SKM-1 treated with dmso at 0.1 percent for 144 hours (cell line): Measurements from ENCODE around the gene AZGP1.
A peak's percentile ranks its signal among the peaks of the same experiment; 100 is the strongest.
"Not testable (repeated sequence)": the region's sequence is repeated elsewhere in the genome, so short reads cannot be mapped to it uniquely, and the experiment has no call there.

Source experiments
- DNase-seq: peaks from one replicate; lab custom pipeline; 2025; ENCODE audit not compliant: unreplicated experiment; lab: John Stamatoyannopoulos, UW

AZGP1 gene

DNA sequence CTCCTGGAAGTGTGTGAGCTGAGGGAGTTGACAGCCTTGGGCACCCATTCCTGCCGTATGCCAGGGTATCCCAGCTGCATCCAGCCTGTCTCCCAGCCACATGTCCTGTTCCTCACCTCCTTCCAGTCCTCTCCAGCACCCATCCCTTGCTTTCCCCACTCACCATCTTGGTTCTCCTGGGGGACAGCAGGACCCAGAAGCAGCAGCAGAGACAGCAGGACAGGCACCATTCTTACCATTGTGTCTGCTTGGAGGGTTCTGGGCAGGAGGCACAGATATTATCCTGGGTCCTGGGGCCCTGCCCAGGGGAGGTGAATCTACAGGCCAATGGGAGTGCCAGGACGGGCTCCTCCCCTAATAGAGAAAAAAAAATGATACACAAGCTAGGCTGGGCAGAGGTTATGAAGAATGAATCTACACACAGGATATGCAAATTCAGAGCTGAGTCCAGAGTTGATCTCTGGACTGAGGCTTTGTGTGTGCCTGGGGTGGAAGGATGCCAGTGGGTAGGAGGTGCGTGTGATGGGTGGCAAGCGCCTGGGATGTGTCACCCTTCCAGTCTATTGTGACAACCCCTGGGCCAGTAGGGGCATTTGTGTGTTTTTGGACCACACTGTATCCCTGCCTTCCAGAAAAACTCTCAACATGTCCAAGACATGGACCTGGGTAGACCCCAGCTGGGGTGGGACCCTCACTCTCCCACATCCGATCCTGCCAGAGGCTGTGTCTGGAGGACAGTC, at the start of gene AZGP1:
AZGP1 (minus strand) TSS at position 250 of the 740 bp plus-strand sequence; CDS start at position 239, 11 bp downstream.
- DNase-seq = no peak

DNA sequence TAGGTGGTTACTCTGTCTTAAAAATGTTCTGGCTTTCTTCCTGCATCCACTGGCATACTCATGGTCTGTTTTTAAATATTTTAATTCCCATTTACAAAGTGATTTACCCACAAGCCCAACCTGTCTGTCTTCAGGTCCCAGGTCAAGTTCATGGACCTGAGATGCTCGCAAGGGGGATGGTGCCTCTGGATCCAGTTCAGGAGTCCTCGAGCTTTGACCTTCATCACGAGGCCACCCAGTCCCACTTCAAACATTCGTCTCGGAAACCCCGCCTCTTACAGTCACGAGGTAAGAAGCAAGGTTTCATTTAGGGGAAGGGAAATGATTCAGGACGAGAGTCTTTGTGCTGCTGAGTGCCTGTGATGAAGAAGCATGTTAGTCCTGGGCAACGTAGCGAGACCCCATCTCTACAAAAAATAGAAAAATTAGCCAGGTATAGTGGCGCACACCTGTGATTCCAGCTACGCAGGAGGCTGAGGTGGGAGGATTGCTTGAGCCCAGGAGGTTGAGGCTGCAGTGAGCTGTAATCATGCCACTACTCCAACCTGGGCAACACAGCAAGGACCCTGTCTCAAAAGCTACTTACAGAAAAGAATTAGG, 48.3 kb upstream of the AZGP1 start:
- no peak for DNase-seq

DNA sequence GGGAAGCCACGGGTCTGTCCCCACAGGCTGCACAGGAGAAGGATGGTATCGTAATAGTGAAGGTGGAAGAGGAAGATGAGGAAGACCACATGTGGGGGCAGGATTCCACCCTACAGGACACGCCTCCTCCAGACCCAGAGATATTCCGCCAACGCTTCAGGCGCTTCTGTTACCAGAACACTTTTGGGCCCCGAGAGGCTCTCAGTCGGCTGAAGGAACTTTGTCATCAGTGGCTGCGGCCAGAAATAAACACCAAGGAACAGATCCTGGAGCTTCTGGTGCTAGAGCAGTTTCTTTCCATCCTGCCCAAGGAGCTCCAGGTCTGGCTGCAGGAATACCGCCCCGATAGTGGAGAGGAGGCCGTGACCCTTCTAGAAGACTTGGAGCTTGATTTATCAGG, 47.7 kb upstream of the AZGP1 start:
- no peak for DNase-seq

DNA sequence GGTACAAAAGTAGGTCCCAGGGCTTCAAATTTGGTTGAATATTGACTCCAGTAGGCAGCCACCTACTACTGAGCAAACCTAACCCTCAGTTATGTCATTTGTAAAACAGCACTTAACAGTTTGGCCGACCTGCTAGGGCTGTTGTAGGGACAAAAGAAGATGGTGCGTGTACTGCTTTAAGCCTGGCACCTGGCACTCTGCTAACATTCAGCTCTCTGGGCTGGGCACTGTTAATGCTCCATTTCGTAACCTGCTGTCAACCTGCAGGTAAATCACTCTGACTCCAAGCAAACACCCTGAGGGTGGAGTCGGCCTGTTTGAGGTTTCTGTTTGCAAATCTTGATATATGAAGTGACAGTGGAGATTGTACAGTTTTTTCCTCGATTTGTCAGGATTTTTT, 46.8 kb upstream of the AZGP1 start:
- no peak for DNase-seq

DNA sequence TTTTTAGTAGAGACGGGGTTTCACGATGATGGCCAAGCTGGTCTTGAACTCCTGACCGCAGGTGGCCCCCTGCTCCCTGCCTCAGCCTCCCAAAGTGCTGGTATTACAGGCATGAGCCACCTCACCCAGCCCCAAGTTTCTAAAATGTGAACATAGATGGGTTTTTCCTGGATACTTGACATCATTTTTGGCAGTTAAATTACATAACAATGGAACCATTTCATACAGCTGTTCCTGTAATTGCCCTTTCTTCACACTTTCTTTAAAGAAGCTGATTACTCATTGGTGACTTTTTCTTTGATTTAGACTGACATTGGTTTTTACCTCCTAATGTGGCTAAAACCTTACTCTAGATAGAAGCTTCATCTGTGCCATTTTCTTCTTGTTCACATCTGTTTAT, 45.5 kb upstream of the AZGP1 start:
- DNase-seq = no peak

DNA sequence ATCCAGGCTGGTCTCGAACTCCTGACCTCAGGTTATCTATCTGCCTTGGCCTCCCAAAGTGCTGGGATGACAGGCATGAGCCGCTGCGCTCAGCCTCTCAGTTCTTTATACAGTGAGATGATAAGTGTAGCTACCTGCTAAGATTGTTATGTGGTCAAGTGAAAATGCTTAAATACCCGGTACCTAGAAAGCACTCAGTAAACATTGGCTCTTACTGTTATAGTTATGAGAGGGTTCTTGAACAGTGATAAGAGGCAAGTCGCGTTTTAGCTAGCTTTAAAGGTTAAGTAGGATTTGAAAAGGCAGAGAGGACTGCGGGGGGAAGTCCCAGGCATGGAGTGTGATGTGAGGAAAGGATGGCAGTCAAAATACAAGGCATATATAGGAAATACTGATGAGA, 44.1 kb upstream of the AZGP1 start:
- no peak for DNase-seq

DNA sequence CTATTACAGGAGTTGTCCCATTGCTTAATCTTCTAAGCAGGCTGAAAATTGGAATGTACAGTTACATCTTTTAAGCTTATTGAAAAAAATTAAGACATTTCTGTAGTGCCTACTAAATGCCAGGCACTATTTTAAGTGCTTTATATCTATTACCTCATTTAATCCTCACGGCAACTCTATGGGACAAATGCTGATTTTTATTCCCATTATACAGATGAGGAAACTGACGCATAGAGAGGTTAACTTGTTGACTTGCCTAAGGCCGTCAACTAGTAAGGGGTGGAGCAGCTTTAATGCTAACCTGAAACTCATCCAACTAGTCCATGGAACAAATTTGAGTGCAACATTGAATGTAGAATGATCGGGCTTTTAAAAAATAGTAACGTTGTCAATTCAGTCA, 42.0 kb upstream of the AZGP1 start:
- DNase-seq = no peak

DNA sequence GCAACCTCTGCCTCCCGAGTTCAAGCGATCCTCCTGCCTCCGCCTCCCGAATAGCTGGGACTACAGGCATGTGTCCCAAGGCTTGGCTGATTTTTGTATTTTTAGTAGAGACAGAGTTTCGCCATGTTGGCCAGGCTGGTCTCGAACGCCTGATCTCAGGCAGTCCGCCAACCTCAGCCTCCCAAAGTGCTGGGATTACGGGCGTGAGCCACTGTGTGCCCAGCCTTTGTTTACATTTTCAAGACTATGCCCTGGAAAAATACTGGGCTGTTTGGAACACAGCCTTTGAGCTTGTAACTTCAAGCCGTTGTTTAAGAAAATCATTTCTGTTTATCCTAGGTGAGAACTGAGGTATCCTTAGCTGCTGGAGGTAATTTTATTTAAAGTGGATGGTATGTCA, 41.5 kb upstream of the AZGP1 start:
- no peak for DNase-seq

DNA sequence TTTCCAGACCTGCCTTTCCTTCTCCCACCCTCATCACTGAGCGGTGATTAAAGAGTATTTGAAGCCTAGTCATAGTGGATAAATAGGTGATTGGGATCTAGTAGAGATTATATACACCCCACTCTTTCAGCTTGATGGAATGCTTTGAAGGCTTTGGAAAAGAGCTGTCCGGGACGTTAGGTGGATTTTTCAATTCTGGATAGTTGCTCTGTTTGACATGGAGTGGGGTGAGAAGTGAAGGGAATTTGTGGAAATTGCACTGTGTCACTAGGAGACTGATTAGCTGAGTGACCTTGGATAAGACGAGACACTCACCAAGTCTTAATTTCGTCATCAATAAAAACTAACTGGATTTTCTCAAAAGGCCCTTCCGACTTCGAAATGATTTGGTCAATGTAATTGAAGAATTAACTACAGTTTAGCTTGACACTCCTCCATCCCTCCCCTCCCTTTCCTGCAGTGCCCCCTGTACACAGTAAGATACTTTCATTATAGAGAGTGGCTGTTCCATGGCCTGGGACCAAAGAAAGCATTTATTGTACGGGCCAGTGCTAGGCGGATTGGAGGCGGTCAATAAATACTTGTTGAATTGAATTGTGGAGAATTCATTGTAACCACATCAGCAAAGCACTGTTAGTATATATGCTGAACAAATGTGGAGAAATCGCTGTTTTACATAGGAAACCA, 40.5 kb upstream of the AZGP1 start:
- no peak for DNase-seq

DNA sequence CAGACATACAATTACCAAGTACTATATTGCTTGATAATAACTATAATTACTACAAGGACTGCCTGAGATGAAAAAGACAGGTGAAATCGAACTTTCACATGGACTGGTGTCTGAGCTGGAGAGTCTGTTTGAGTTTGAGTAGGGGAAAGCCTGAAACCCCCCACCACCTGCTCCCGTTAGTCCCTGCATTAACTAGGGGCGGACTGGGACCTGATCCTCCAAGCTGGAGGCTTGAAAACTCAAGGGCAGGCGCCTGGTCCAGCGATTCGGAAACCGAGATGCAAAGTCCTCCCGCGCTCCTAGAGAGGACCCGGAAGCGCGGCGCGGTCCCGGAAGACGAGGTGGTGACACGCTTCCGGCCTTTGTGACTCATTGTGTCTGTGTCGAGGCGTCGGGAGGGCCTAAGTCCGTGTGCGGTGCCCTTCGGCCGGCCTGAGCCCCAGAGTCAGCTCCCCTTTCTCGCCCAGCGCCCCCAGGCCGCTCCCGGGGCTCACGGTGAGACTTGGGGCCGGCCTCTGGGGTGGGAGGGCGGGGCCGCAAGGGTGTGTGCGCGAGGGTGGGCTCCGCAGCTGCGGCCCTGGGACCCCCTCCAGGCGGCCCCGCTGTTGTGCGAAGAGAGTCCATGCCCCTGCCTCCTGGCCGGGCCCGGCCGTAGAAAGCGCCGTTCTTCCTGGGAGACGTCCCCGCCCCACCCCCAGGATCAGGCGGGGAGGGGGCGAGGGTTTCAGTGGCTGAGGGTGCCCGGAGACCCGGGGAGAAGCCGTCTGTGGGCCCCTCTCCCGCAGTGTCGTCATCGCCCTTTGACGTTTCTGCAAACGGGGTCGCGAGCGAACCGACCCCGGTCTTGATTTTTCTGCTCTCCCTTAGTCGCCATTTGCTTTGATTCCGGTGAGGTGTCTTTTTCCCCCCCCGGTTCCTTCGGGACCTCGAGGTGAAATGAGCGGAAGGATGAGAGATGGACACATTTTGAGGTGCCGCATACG, 39.7 kb upstream of the AZGP1 start, which contains the start of gene ZKSCAN1:
ZKSCAN1 (plus strand) TSS at position 365 of the 983 bp plus-strand sequence. CDS start 7,911 bp downstream, outside the sequence.
- DNase-seq = peak; percentile 92

DNA sequence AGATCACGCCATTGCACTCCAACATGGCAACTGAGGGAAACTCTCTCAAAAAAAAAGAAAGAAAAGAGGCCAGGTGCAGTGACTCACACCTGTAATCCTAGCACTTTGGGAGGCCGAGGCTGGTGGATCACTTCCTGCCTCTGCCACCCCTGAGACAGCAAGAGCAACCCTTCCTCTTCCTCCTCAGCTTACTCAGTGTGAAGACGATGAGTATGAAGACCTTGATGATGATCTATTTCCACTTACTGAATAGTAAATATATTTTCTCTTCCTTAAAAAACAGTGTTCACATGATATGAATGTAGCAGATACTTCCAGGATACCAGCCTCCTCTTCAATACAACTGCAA, 37.5 kb upstream of the AZGP1 start:
- no peak for DNase-seq

DNA sequence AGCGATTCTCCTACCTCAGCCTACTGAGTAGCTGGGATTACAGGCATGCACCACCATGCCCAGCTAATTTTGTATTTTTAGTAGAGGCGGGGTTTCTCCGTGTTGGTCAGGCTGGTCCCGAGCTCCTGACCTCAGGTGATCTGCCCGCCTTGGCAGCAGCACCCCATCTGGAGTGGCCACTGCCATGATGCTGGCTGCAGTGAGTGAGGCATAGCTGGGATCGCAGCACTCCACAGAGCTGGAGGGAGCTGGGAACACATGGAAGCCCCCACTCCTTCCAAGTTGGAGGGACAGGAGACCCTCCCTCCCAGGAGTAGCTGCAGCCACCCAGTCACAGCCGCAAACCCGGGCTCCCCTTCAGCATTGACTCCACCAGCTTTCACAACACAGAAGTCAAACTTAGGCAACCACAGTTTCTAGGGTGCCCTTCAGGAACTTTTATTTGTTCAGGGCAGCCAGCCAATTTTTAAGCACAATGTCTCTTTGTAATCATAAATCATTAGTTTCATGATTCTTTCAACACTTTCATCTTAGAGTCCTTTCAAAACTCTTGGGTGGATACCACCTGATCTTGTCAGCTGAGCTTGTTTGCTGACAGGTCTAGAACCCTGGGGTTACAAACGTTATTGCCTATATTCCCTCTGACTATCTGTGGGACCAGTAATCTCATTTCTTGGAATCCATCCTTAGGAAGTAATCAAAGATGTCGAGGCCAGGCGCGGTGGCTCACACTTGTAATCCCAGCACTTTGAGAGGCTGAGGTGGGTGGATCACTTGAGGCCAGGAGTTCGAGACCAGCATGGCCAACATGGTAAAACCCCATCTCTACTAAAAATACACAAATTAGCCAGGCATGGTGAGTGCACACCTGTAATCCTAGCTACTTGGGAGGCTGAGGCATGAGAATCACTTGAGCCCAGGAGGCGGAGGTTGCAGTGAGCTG, 36.8 kb upstream of the AZGP1 start:
- not testable (repeated sequence) for DNase-seq

DNA sequence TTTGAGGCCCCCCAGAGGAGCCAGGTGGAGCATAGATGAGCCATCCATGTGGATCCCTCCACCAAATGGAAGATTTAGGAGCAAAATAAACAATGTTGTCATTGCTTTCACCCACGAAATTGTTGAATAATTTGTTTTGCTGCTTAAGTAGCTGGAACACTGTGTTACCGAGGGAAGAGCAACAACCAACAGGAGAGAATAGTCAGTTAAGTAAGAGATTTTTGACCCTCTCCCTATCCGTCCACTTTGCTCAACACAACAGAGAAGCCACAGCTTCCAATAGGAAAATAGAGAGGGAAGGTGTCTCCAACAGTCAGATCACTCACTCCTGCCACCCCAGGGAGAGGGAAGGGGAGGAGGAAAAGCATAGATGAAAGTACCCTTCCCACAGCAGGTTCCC, 35.7 kb upstream of the AZGP1 start:
- DNase-seq = no peak

DNA sequence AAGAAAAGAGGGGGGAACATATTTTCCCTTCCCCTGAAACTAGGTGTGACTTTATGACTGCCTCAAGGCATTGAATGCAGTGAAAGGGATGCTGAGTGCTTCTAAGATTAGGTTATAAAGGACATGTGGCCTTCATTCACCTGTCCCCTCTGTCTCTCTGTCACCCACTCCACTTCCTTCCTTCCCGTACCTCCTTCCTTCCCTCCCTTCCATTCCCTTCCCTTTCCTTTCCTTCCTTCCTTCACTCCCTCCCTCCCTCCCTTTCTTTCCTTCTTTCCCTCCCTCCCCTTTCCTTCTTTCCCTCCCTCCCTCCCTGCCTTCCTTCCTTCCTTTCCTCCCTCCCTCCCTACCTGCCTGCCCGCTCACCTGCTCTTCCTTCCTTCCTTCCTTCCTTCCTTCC, 35.1 kb upstream of the AZGP1 start:
- DNase-seq = no peak

DNA sequence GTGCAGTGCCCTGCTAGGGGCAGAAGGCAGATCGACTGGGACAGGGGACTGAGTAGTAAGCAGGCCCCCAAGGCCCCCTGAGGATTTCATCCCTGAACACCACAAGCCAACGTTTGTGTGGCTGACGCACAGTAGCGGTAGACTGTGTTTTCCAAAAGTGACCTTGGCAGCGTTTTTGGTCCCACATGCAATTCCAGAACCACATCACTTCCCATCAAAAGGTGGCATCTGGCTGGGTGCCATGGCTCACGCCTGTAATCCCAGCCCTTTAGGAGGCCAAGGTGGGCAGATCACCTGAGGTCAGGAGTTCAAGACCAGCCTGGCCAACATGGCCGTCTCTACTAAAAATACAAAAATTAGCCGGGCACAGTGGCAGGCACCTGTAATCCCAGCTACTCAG, 34.1 kb upstream of the AZGP1 start:
- DNase-seq = not testable (repeated sequence)

DNA sequence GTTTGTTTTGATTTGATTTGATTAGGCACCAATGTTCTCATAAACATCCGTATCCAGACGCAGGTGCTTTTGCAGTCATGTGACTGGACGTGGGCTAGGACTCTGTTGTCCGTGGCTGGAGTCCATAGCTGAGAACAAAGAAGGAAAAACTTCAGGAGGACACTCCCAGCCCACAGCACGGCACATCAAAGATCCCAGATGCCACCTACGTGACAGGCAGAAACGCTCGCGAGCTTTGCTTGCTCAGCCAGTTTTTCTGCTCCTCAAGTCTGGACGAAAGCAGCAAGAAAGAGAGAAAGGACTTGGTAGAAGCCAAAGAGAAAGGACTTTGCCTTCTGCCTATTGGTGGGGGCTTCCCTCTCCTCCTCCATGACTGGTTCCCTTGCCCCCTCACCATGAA, 32.7 kb upstream of the AZGP1 start:
- no peak for DNase-seq

DNA sequence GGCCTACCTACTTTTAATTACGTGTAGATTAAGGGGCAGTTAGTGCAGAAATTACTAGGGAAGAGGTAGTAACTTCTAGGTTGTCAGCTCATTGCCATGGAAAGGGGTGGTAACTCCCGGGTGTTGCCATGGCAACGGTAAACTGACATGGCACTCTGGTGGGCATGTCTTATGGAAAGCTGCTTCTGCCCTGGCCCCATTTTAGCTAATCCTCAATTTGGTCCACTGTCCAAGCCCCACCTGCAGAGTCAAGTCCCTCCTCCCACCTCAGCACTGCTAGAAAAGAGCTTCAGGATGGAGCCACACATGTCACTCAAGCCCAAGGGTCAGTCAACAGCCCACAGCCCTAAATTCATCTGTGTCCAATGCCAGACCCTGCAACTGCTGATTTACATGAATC, 32.1 kb upstream of the AZGP1 start:
- no peak for DNase-seq

DNA sequence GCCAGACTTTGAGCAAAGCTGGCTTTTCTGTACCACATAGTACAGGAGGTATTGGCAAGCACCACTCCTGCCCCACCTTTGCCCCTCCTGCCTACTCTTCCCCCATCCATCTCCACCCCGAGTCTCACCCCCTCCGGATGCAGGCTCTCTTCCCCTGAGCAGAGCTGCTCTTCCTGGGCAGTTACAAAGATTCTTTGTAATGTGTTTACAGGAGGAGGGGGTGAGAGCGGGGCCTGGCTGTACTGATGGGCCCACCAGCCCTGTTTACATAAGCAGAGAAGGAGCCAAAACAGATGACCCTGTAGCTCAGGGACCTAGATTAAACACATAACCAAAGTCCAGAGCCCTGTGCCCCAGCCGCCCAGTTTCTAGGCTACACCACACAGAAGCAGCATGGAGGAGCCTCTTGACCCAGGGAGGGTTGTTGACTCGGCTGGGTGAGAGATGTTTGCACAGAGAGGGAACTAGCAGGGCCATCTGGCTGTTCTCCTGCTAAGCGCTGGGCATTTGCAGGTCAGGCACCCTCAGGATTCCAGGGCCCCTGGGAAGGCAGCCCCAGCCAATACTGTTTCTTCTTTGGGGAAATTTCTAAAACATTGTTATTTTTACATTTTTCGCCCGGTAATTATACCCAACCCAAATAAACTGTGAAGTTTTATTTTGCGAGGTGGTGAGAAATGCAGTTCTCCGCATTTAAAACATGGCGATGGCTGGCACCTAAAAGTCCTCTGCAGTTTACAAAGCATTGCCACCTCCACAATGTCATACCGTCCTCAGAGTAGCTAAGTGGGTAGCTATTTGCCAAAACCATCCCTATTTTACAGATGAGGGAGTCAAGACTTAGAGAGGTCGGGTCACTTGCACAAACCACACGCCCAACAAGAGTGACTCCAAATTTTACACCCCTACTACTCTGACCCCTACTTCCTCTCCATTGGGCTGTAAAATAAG, 28.2 kb upstream of the AZGP1 start:
- no peak for DNase-seq

DNA sequence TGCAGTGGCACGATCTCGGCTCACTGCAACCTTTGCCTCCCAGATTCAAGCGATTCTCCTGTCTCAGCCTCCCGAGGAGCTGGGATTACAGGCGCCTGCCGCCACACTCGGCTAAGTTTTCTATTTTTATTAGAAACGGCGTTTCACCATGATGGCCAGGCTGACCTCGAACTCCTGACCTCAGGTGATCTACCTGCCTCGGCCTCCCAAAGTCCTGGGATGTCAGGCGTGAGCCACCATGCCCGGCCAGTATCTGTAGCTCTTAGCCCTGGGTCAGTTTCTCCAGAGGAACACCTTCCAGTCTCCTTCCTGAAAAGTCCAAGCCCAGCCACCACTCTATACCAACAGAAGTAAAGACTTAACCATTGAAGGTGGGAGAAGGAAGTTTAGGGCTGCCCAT, 24.4 kb upstream of the AZGP1 start:
- DNase-seq = no peak
